ENCODE measurements around the gene RASA3. TPM values are rescaled to one million over a fixed set of nuclear protein-coding genes. Genes with fewer than 3 reads are reported as not detected.

Gene RASA3
- total and polyA plus RNA-seq, 9 of the 15 experiments (the other 6 are each of a cell fraction or from before 2014, with no cell fraction given), result 0.72 to 25.3 (median 14.4) TPM

DNA sequence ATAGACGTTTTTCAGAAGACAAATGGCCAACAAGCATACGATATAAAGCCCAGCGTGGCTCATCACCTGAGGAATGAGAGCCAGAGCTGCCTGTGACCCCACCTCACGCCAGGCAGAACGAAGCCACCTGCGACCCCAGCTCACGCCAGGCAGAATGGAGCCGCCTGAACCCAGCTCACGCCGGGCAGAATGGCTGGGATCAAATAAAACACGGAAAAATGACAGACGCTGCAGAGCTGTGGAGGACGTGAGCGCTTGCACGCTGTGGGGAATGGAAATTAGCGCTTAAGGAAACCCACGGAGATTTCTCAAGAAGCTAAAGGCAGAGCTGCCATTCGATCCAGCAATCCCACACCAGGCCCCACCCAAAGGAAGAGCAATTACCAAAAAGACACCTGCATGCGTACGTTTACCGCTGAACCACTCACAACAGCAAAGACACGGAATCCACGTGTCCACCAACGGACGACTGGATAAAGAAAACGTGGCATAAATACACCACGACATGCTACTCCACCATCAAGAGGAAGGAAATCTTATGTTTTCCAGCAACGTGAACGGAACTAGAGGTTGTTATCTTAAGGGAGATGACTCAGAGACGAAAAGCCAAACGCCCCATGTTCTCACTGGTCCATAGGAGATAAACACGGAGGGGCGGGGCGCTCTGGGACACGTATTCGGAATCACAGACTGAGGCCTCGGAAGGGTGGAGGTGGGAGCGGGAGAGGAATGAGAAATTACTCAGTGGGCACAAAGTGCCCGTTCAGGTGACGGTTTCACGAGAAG, 127.8 kb downstream of the RASA3 start (continued):
- TF ChIP-seq SRF (CRISPR knock-in tag; IDR thresholded peaks at IDR 0.05), result no peak; a peak in 1 of 4 replicates
- peak in 1 of 2 experiments; percentile 82; a peak in 1 of 4 replicates for TF ChIP-seq ARNT (IDR thresholded peaks at IDR 0.05)
- TF ChIP-seq POLR2AphosphoS2 (IDR thresholded peaks at IDR 0.05; ENCODE audit: low read length), result no peak
- no peak for TF ChIP-seq ARID2 (IDR thresholded peaks at IDR 0.05)
- no peak for TF ChIP-seq ZNF23 (CRISPR knock-in tag; IDR thresholded peaks at IDR 0.05)
- no peak; the same call in 1 of the 2 replicates for TF ChIP-seq SP1 (CRISPR knock-in tag; IDR thresholded peaks at IDR 0.05)
- TF ChIP-seq POLR2AphosphoS5 (IDR thresholded peaks at IDR 0.05; ENCODE audit: control insufficient read depth, insufficient read depth, low read depth, low read length), result peak; percentile 80
- no peak for TF ChIP-seq MCM7 (IDR thresholded peaks at IDR 0.05)
- TF ChIP-seq HNRNPL (IDR thresholded peaks at IDR 0.05; ENCODE audit: low read depth, low read length), result no peak
- TF ChIP-seq, protein P1, sequence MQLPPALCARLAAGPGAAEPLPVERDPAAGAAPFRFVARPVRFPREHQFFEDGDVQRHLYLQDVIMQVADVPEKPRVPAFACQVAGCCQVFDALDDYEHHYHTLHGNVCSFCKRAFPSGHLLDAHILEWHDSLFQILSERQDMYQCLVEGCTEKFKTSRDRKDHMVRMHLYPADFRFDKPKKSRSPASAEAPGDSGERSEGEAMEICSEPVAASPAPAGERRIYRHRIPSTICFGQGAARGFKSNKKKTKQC (CRISPR knock-in tag; IDR thresholded peaks at IDR 0.05), result no peak
- TF ChIP-seq NFE2L1 (tag; IDR thresholded peaks at IDR 0.05; ENCODE audit: borderline replicate concordance, low read depth), result no peak
- TF ChIP-seq STAT5B (CRISPR knock-in tag; IDR thresholded peaks at IDR 0.05), result no peak
- no peak for TF ChIP-seq TEAD2 (tag; IDR thresholded peaks at IDR 0.05)
- peak; percentile 96 for TF ChIP-seq FOSL1 (tag; conservative IDR thresholded peaks at IDR 0.05)
- 0 out of 2 replicates have a peak, but pooled peaks have one; percentile 5 for TF ChIP-seq ZBTB12 (CRISPR knock-in tag; IDR thresholded peaks at IDR 0.05)
- 0 out of 2 replicates have a peak, but pooled peaks have one; percentile 59 for TF ChIP-seq LCOR (CRISPR knock-in tag; IDR thresholded peaks at IDR 0.05)
- no peak for TF ChIP-seq USF1 (CRISPR knock-in tag; IDR thresholded peaks at IDR 0.05)
- no peak for TF ChIP-seq ERF (CRISPR knock-in tag; IDR thresholded peaks at IDR 0.05)
- TF ChIP-seq GABPB2 (CRISPR knock-in tag; conservative IDR thresholded peaks at IDR 0.05), result no peak
- no peak for TF ChIP-seq SMARCA5 (IDR thresholded peaks at IDR 0.05)
- no peak for TF ChIP-seq NCOA6 (IDR thresholded peaks at IDR 0.05)
- TF ChIP-seq FOXP1 (CRISPR knock-in tag; IDR thresholded peaks at IDR 0.05), result no peak
- no peak for TF ChIP-seq MCM2 (IDR thresholded peaks at IDR 0.05; ENCODE audit: low read depth)
- no peak for TF ChIP-seq PRMT5 (CRISPR knock-in tag; IDR thresholded peaks at IDR 0.05)
- no peak for TF ChIP-seq ZNF408 (CRISPR knock-in tag; IDR thresholded peaks at IDR 0.05; ENCODE audit: low read depth)
- peak; percentile 20; the same call in 1 of the 2 replicates for TF ChIP-seq MAFF (IDR thresholded peaks at IDR 0.05; ENCODE audit: low read length)
- no peak for TF ChIP-seq FOXA1 (IDR thresholded peaks at IDR 0.05; ENCODE audit: borderline replicate concordance)
- TF ChIP-seq HNRNPH1 (optimal IDR thresholded peaks at IDR 0.05; ENCODE audit: low read depth, low read length), result no peak
- peak; percentile 42; the same call in 1 of the 2 replicates for TF ChIP-seq SPI1 (IDR thresholded peaks at IDR 0.05; ENCODE audit: borderline replicate concordance, low read depth, low read length)
- TF ChIP-seq TCF3 (CRISPR knock-in tag; IDR thresholded peaks at IDR 0.05), result peak; percentile 60
- TF ChIP-seq RB1 (IDR thresholded peaks at IDR 0.05; ENCODE audit: low read depth), result no peak

Data from K562 (cell line).